ENCODE results near the gene SLC6A18. TPM values are rescaled to one million over a fixed set of nuclear protein-coding genes. Genes with fewer than 3 reads are reported as not detected.

The SLC6A18 gene
- total RNA-seq, 2 donors from 2014 or later = not detected

DNA sequence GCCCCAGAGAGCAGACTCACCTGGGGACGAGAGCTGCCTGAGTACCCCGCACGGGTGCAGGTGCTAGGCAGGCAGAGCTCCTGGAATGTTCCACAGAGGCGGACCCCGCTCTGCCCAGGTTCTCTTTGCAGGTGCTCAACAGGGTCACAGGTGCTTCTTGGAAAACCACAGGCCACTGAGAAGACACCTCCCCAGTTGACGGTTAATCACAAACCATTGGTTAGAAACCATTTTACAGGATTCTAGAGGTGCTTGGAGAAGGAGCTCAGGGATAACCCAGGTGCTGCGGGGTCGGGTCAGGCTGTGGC, 41.1 kb upstream of the SLC6A18 start:
- H3K27me3 ChIP-seq = no peaks in the 10 kb centered on the region
- peak in 2 of 4 donors; percentile 1 to 2 for DNase-seq
- no peaks in the 10 kb centered on the region for H3K9me3 ChIP-seq
- peaks cover 84% of the 10 kb centered on the region for H3K4me1 ChIP-seq
- H3K27ac ChIP-seq = peak overlapping the region; percentile 90 to 92 (median 92)
- H3K4me3 ChIP-seq = no peak overlapping the region
- TF ChIP-seq CTCF (IDR thresholded peaks at IDR 0.05) = no peak
- no peak for TF ChIP-seq POLR2A (IDR thresholded peaks at IDR 0.05)
- ATAC-seq = no peak
- intact Hi-C loops (cut with DNase I) = no loop called here
- H3K36me3 ChIP-seq (replicated peaks in 1 of 2; ENCODE audit: insufficient read depth in 1 of 2, low read depth in 2 of 2) = no peaks in the 10 kb centered on the region
- WGBS, 2 donors = 83 to 90% methylated on average over 5 to 8 of the region's 8 CpGs

DNA sequence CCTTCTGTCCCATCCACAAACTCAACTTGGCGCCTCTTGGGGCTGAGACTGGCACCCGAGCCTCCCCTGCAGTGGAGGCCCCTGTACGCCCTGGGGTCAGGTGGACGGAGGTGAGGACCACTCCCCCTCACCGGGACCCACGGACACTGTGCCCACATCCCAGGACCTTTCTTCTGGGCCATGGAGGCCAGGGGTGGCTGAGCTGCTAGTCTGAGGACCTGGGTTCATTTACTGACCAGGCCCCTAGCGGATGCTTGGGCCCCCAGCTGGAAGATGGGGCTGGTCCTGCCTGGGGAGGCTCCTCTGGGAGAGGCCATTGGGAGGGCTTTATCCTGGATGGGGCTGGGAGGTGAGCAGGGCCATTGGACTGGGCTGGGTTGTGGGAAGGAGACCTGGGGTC, 40.7 kb upstream of the SLC6A18 start:
- DNase-seq (peak in 2 of 4 donors; percentile 1 to 3), ATAC-seq (no peak)
- Histone ChIP-seq H3K36me3 (replicated peaks in 1 of 2; ENCODE audit: insufficient read depth in 1 of 2, low read depth in 2 of 2) (no peaks in the 10 kb centered on the region), H3K9me3 (no peaks in the 10 kb centered on the region), H3K4me3 (no peak overlapping the region), H3K27me3 (no peaks in the 10 kb centered on the region), H3K4me1 (peaks cover 84% of the 10 kb centered on the region), H3K27ac (peak overlapping the region; percentile 90 to 92 (median 92))
- TF ChIP-seq POLR2A (IDR thresholded peaks at IDR 0.05) (no peak), CTCF (IDR thresholded peaks at IDR 0.05) (no peak)
- 91% methylated on average over 7 of the region's 7 CpGs; no CpG with 5 or more reads in 1 of the 2 donors for WGBS, 2 donors
- intact Hi-C loops (cut with DNase I) = no loop called here

DNA sequence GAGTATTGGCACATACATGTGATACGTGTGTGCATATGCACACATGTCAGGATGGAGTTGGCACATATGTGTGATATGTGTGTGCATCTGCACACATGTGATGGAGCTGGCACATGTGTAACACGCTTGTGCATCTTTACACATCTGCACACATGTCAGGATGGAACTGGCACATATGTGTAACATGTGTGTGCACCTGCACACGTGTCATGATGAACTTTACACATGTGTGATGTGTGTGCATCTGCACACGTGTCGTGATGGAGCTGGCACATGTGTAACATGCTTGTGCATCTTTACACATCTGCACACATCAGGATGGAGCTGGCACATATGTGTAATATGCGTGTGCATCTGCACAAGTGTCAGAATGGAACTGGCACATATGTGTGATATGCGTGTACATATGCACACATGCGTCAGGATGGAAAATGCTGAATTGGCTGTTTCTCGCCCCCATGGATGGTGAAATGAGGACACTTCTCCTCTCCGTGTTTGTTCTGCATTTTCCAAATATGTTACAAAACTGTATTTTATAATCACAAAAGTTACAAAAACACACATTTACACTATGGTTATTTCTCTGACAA, 40.0 kb upstream of the SLC6A18 start:
- ATAC-seq = no peak
- H3K27ac ChIP-seq = peak overlapping the region; percentile 90 to 92 (median 92)
- 79 to 83% methylated on average over 10 of the region's 10 CpGs for WGBS, 2 donors
- DNase-seq = peak in 1 of 4 donors; percentile 2
- TF ChIP-seq CTCF (IDR thresholded peaks at IDR 0.05) (no peak), POLR2A (IDR thresholded peaks at IDR 0.05) (no peak)
- H3K4me3 ChIP-seq = no peak overlapping the region
- no peaks in the 10 kb centered on the region for H3K27me3 ChIP-seq
- intact Hi-C loops (cut with DNase I) = no loop called here
- peaks cover 84% of the 10 kb centered on the region for H3K4me1 ChIP-seq
- no peaks in the 10 kb centered on the region for H3K36me3 ChIP-seq (replicated peaks in 1 of 2; ENCODE audit: insufficient read depth in 1 of 2, low read depth in 2 of 2)
- H3K9me3 ChIP-seq = no peaks in the 10 kb centered on the region

DNA sequence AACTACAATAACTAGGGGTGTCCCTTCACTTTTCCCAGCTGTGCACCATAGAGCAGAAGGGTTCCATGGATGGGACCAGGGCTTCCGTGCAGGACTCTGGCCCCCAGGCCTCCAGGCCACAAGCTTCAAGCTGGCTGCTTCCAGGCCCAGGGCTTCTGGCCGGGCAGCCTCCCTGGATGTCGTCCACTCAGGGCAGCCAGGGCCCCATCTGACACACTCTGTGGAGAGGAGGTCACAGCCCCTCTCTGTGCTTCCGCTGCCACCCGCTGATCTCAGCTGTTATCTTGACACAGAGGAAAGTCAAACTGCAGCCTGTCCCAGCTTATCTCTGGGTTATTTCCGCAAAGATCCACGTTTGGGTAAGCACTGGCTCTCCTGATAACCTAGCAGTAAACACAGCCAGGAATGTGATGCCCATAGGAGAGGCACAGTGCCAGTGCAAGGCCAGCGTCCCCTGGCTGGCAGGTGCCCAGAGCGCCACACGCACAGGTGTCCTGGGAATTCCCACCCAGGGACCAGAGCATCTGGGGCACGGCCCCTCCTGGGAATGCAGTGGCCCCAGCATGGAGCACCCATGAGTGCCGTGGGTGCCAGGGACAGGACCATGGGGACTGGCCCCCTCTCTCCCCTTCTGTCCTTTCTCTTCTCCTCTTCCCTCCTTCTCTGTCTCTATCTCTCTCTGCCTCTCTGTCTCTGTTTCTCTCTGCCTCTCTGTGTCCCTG, 39.4 kb upstream of the SLC6A18 start:
- TF ChIP-seq CTCF (IDR thresholded peaks at IDR 0.05) (peak in 4 of 7 experiments; percentile 13 to 48 (median 42)), POLR2A (IDR thresholded peaks at IDR 0.05) (peak; percentile 18 to 73 (median 54))
- H3K9me3 ChIP-seq = no peaks in the 10 kb centered on the region
- no peaks in the 10 kb centered on the region for H3K27me3 ChIP-seq
- H3K4me3 ChIP-seq = no peak overlapping the region
- H3K36me3 ChIP-seq (replicated peaks in 1 of 2; ENCODE audit: insufficient read depth in 1 of 2, low read depth in 2 of 2) = no peaks in the 10 kb centered on the region
- peaks cover 82% of the 10 kb centered on the region for H3K4me1 ChIP-seq
- WGBS, 2 donors = 11 to 12% methylated on average over 10 to 12 of the region's 12 CpGs
- H3K27ac ChIP-seq = peak overlapping the region; percentile 90 to 92 (median 92)
- ATAC-seq (peak; percentile 75), DNase-seq (peak; percentile 75 to 90 (median 90))
- intact Hi-C loops (cut with DNase I) = no loop called here
